ENCODE data around the gene ALPG.
A peak's percentile ranks its signal among the peaks of the same experiment; 100 is the strongest.
"Not testable (repeated sequence)": the region's sequence is repeated elsewhere in the genome, so short reads cannot be mapped to it uniquely, and the experiment has no call there.

Gene ALPG

GRCh38 chr2:232415736-232416520 lies 9.3 kb downstream of the ALPG start:
- H3K4me3 ChIP-seq: no peak overlapping the region
- no peak for DNase-seq (ENCODE audit: low spot score in 2 of 2)
- no peaks in the 10 kb centered on the region for H3K27me3 ChIP-seq (ENCODE audit: low read depth)
- in situ Hi-C loops (cut with MboI; ENCODE audit: low sequenced_read_pairs): no loop called here
- 0 out of 2 replicates have a peak, but pooled peaks cover 3% of the 10 kb centered on the region for H3K4me1 ChIP-seq
- no peaks in the 10 kb centered on the region for H3K36me3 ChIP-seq (replicated peaks)
- H3K9me3 ChIP-seq: no peaks in the 10 kb centered on the region; the same call in 1 of the 2 replicates

GRCh38 chr2:232416521-232417470 lies 10.2 kb downstream of the ALPG start:
- no peaks in the 10 kb centered on the region for H3K36me3 ChIP-seq (replicated peaks)
- in situ Hi-C loops (cut with MboI; ENCODE audit: low sequenced_read_pairs): no loop called here
- 0 out of 2 replicates have a peak, but pooled peaks cover 3% of the 10 kb centered on the region for H3K4me1 ChIP-seq
- no peaks in the 10 kb centered on the region for H3K27me3 ChIP-seq (ENCODE audit: low read depth)
- DNase-seq (ENCODE audit: low spot score in 2 of 2): no peak
- H3K9me3 ChIP-seq: no peaks in the 10 kb centered on the region; the same call in 1 of the 2 replicates
- H3K4me3 ChIP-seq: no peak overlapping the region

GRCh38 chr2:232417489-232417888 lies 10.8 kb downstream of the ALPG start:
- DNase-seq (ENCODE audit: low spot score in 2 of 2): no peak
- in situ Hi-C loops (cut with MboI; ENCODE audit: low sequenced_read_pairs): no loop called here
- H3K27me3 ChIP-seq (ENCODE audit: low read depth): no peaks in the 10 kb centered on the region
- no peak overlapping the region for H3K4me3 ChIP-seq
- peaks cover 2% of the 10 kb centered on the region; the same call in 1 of the 2 replicates for H3K9me3 ChIP-seq
- 0 out of 2 replicates have a peak, but pooled peaks cover 3% of the 10 kb centered on the region for H3K4me1 ChIP-seq
- no peaks in the 10 kb centered on the region for H3K36me3 ChIP-seq (replicated peaks)

GRCh38 chr2:232418056-232418455 lies 11.4 kb downstream of the ALPG start:
- H3K9me3 ChIP-seq: peaks cover 2% of the 10 kb centered on the region; the same call in 1 of the 2 replicates
- no peak overlapping the region for H3K4me3 ChIP-seq
- in situ Hi-C loops (cut with MboI; ENCODE audit: low sequenced_read_pairs): no loop called here
- DNase-seq (ENCODE audit: low spot score in 2 of 2): no peak
- H3K27me3 ChIP-seq (ENCODE audit: low read depth): no peaks in the 10 kb centered on the region
- H3K36me3 ChIP-seq (replicated peaks): no peaks in the 10 kb centered on the region
- H3K4me1 ChIP-seq: peaks cover 7% of the 10 kb centered on the region

- Histone ChIP-seq H3K4me3 (peak overlapping the region; percentile 19), H3K9me3 (peaks cover 2% of the 10 kb centered on the region; the same call in 1 of the 2 replicates), H3K4me1 (peaks cover 10% of the 10 kb centered on the region), H3K36me3 (replicated peaks) (no peaks in the 10 kb centered on the region), H3K27me3 (ENCODE audit: low read depth) (no peaks in the 10 kb centered on the region)
- DNase-seq (ENCODE audit: low spot score in 2 of 2): peak; percentile 7 to 68
- in situ Hi-C loops (cut with MboI; ENCODE audit: low sequenced_read_pairs): no loop called here
These were observed 12.0 kb downstream of the ALPG start for GRCh38 chr2:232418466-232419244.

GRCh38 chr2:232419245-232420072 lies 12.8 kb downstream of the ALPG start:
- in situ Hi-C loops (cut with MboI; ENCODE audit: low sequenced_read_pairs): no loop called here
- Histone ChIP-seq H3K27me3 (ENCODE audit: low read depth) (no peaks in the 10 kb centered on the region), H3K9me3 (peaks cover 2% of the 10 kb centered on the region; the same call in 1 of the 2 replicates), H3K36me3 (replicated peaks) (no peaks in the 10 kb centered on the region), H3K4me3 (no peak overlapping the region), H3K4me1 (peaks cover 17% of the 10 kb centered on the region)
- DNase-seq (ENCODE audit: low spot score in 2 of 2): no peak

GRCh38 chr2:232420073-232420454 lies 13.4 kb downstream of the ALPG start:
- peaks cover 18% of the 10 kb centered on the region for H3K4me1 ChIP-seq
- DNase-seq (ENCODE audit: low spot score in 2 of 2): no peak
- H3K9me3 ChIP-seq: peaks cover 2% of the 10 kb centered on the region; the same call in 1 of the 2 replicates
- in situ Hi-C loops (cut with MboI; ENCODE audit: low sequenced_read_pairs): no loop called here
- no peak overlapping the region for H3K4me3 ChIP-seq
- H3K36me3 ChIP-seq (replicated peaks): no peaks in the 10 kb centered on the region
- H3K27me3 ChIP-seq (ENCODE audit: low read depth): no peaks in the 10 kb centered on the region

GRCh38 chr2:232420463-232421188 lies 14.0 kb downstream of the ALPG start:
- Histone ChIP-seq H3K9me3 (peaks cover 2% of the 10 kb centered on the region; the same call in 1 of the 2 replicates), H3K4me1 (peaks cover 22% of the 10 kb centered on the region), H3K27me3 (ENCODE audit: low read depth) (no peaks in the 10 kb centered on the region), H3K36me3 (replicated peaks) (no peaks in the 10 kb centered on the region), H3K4me3 (no peak overlapping the region)
- DNase-seq (ENCODE audit: low spot score in 2 of 2): no peak
- in situ Hi-C loops (cut with MboI; ENCODE audit: low sequenced_read_pairs): no loop called here

- Histone ChIP-seq H3K9me3 (peaks cover 2% of the 10 kb centered on the region; the same call in 1 of the 2 replicates), H3K36me3 (replicated peaks) (no peaks in the 10 kb centered on the region), H3K4me3 (no peak overlapping the region), H3K27me3 (ENCODE audit: low read depth) (no peaks in the 10 kb centered on the region), H3K4me1 (peaks cover 22% of the 10 kb centered on the region)
- in situ Hi-C loops (cut with MboI; ENCODE audit: low sequenced_read_pairs): no loop called here
- DNase-seq (ENCODE audit: low spot score in 2 of 2): no peak
These were observed 14.6 kb downstream of the ALPG start for GRCh38 chr2:232421189-232421785.

GRCh38 chr2:232422051-232422450 lies 15.4 kb downstream of the ALPG start:
- Histone ChIP-seq H3K36me3 (replicated peaks) (no peaks in the 10 kb centered on the region), H3K9me3 (peaks cover 2% of the 10 kb centered on the region; the same call in 1 of the 2 replicates), H3K4me3 (no peak overlapping the region), H3K4me1 (peaks cover 22% of the 10 kb centered on the region), H3K27me3 (ENCODE audit: low read depth) (no peaks in the 10 kb centered on the region)
- DNase-seq (ENCODE audit: low spot score in 2 of 2): no peak
- in situ Hi-C loops (cut with MboI; ENCODE audit: low sequenced_read_pairs): no loop called here

GRCh38 chr2:232422996-232423395 lies 16.4 kb downstream of the ALPG start:
- H3K9me3 ChIP-seq; in situ Hi-C loops (cut with MboI; ENCODE audit: low sequenced_read_pairs); H3K36me3 ChIP-seq (replicated peaks); H3K27me3 ChIP-seq (ENCODE audit: low read depth); H3K4me3 ChIP-seq: not testable (repeated sequence)
- H3K4me1 ChIP-seq: peaks cover 22% of the 10 kb centered on the region
- DNase-seq (ENCODE audit: low spot score in 2 of 2): peak; percentile 65 to 72

- DNase-seq (ENCODE audit: low spot score in 2 of 2): peak; percentile 38 to 72
- H3K36me3 ChIP-seq (replicated peaks); H3K9me3 ChIP-seq; in situ Hi-C loops (cut with MboI; ENCODE audit: low sequenced_read_pairs); H3K27me3 ChIP-seq (ENCODE audit: low read depth); H3K4me3 ChIP-seq: not testable (repeated sequence)
- peaks cover 22% of the 10 kb centered on the region for H3K4me1 ChIP-seq
These were observed 16.8 kb downstream of the ALPG start for GRCh38 chr2:232423407-232423806.
